Measurements from ENCODE around the gene HOXA3.

The HOXA3 gene

GRCh38 chr7:27154369-27154768 lies 2.0 kb upstream of the HOXA3 start:
- no peak for DNase-seq

DNA sequence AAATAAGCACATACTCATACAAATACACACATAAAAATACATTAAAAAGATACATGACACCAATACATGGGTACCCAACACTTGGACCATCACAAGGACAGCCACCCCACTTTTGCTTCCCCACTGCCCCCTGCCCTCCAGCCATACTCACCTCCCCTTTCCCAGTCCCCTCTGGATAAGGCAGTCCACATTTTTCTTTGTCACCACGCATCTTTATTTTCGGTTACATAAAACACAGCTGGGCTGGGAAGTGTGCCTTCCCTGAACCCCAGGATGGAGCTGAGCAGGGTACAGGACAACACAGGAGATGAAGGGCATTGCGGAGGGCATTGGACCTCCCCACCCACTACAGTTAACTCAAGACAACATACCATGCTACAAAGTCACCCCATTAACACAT lies 1.1 kb upstream of the HOXA3 start:
- no peak for DNase-seq

DNA sequence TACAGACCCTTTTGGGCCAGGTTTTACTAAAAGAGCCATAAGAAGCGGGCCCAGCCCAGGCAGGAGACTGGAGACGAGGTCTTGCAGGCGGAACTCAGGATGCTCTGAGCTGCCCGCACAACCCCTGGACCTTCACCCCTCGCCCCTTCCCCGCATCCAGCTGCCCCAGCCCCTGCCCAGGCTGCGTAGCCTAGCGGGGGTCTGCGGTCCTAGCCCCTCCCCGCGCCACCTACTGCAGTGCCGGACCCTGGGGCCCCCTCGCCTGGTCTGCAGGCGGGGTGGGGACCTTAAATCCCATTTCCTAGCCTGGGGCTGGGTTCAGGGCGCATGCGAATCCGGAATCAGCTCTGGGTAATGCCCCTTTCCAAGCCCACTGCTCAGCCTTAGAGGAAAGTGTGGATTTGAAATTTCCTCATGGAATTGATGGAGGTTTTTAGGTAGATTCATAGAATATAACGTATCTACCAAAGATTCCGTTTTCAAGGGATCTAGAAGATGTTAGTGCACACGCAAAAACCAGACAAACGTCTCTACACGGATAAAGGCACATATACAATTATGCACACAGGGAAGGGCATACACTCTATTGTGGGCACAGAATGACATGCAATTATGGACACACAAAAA lies 546 bp upstream of the HOXA3 start:
- DNase-seq, result no peak

GRCh38 chr7:27151341-27151930 lies 947 bp downstream of the HOXA3 start:
- peak; percentile 37 for DNase-seq

GRCh38 chr7:27150568-27151340 lies 1.6 kb downstream of the HOXA3 start:
- DNase-seq, result peak; percentile 79

DNA sequence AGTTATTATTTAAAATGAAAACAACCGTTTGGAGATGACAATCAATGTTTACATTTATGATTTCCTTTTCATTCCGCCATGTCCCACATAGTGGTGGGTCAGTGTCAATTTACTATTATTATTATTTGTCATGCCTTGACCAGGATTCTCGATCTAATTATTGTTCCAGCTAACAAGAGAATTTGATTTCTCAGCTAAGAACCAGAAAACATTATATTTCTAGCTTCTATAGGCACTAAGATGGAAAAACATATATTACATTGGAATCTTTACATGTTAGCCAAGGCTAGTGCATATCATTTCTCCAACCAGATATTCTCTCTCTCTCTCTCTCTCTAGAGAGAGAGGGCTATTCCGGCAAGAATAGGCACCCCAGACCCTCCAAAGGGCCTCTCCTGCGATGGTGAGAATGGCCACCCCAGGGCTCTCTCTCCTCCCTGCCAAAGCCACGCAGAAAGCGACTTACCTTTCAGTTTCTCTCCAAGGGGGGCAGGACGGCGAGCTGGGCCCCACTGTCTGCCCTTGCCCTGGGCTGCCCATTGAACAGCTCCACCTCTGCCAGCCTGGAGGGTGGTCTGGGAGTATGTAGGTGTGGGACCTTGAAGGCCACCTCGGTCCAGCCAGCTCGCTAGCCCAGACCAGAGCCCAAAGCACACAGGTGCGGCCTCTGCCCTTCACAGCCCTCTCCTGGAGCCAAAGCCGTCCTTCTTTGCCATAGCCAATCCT lies 2.4 kb downstream of the HOXA3 start:
- no peak for DNase-seq

DNA sequence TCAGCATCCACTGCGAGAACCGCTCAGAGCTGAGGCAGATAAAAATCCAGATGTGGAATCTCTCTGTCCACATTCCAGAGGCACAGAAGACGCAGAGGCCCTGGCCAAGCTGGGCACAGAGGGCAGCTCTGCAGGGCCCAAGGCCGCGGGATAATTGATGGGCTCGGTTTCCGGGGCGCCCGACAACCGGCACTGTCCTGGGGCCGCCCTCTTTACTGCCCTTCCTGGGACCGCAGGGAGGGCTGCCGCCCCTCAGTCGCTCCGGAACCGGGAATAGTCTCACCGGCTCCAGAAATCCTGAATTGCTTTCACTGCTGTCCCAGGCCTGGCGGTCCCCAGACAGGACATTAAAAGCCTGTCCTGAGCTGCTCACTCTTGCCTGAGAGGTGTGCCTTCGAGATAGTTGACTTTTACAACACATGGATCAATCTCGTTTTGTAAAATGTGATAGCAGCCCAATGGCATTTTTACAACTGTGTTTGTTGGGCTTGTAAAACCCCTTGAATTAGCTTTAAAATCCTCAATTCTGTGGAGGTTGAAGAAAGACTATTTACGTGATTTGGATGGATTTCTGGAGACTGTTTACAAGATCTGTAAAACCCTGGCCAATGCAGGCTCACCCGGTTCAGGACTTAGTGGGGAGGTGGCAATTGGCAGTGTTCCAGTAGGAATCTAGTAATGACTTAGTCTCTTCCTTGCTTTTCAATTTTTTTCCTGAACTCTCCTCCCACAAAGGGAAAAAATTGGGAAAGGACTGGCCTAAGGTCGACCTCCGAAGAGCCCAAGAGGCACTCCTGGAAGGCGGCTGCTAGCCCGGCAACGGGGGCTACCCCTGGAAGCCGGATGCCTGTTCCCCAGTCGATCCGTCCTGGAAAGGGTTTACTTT lies 3.4 kb downstream of the HOXA3 start:
- DNase-seq, result peak; percentile 20

DNA sequence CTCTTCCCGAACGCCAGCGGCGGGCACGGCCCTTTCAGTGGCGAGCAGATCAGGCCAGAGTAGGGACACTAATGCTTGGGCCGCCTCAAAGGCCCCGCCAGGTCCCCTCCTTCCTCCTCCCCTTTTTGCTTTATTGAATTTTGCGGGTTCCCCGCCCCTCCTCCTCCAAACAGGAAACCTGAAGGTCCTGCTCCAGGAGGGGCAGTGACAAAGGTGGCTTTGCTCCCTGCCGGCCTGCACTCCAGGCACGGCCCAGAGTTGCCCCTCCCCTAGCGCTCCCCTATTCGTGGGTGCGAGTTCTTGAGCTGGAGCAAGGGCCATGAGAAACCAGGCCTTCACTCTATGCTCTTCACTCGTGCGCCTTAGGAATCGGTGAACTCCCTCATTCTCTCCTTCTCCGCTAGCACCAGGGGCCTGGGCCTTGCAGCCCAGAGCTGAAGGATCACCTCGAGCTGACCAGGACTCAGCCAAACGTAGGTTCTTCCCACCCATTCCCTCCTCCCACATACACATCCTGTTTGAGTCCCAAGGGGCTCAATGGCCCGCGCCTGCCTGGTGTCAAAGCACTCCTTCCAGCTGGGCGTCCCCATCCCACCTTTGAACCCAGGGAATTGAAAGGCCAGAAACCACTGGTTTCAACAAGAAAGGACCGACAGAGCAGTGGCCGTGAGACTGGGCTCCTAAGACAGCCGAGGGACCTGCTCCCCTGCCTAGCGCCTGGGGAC lies 4.2 kb downstream of the HOXA3 start:
- DNase-seq, result peak; percentile 32

DNA sequence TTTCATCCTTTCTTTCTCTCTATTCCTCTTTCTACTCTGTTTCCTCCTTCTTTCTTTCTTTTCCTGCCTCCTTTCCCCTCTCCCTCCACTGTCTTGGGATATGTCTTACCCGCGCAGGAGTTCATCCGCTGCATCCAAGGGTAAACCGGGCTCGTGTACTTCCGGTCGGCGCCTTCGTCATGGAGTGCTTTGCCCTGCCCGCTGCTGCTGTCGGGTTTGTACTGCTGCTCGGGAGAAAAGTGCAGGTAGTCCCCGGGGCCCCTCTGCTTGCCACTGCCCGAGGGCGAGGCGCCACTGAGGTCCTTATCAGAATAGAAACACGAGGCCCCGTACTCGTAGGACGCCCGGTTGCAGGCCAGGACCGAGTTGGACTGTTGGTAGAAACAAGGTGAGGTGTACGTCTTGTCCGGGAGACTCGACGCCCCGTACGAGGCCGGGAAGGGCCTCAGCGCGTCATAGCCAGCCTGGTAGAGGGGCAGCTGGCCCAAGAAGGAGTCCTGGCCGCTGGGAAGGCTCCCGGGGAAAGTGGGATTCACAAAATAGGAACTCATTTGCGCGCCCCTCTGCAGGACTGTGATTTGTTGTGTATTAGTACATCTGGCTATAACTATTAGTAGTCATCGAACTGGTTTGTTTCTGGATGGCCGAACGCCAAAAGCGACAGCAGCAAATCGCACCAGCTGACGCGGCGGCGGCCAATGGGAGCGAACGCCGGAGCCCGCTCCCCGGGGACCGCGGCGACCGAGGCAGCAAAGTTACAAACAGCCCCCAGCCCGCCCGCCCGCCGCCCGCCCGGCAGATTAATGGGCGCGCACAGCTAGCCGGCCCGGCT lies 5.0 kb downstream of the HOXA3 start, which contains the start of gene HOXA6:
TSS of gene HOXA6 (minus strand) at position 576 of the 832 bp plus-strand sequence. CDS start at position 551, 25 bp downstream.
- no peak for DNase-seq

- no peak for DNase-seq
These were observed 5.7 kb downstream of the HOXA3 start for GRCh38 chr7:27146491-27147198.

- DNase-seq, result no peak
These were observed 6.4 kb downstream of the HOXA3 start for GRCh38 chr7:27145914-27146412.

- no peak for DNase-seq
These were observed 7.0 kb downstream of the HOXA3 start for GRCh38 chr7:27145165-27145913.

GRCh38 chr7:27144781-27145164 lies 7.6 kb downstream of the HOXA3 start:
- no peak for DNase-seq

DNA sequence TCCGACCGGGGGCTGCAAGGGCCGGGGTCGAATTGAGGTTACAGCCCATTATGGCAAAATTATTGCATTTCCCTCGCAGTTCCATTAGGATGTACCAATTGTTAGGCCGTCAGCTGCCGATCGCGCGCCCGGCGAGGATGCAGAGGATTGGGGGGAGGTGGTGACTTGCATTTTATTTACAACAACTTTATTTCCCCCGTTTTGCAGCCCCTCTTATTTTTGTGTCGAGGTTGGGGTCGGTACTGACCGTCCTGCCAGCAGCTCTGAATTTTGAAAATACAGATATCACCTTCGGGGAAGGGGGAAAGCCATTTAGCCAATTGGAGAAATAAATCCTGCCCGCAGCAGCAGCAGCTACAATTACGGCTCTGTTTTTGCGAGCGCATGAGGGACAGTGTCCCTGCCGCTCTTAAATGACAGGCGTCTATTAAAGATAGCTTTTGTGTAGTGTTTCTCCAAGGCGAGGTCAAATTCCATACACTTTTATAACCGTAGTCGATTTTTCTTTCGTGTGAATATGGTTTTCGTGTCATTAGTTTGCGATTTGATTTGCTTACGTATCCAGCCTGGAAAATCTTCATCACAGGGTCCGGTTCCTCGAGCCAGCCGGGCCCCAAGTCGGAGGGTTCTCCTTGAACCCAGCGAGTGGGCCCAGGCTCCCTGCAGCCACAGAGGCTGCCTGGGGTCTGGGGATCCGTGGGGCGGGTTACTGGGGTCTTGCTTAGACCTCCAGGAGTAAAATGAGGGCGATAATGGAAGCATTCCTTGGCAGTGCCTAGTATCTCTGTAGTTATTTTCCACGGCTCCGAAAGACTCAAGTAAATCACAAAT lies 8.2 kb downstream of the HOXA3 start:
- no peak for DNase-seq

DNA sequence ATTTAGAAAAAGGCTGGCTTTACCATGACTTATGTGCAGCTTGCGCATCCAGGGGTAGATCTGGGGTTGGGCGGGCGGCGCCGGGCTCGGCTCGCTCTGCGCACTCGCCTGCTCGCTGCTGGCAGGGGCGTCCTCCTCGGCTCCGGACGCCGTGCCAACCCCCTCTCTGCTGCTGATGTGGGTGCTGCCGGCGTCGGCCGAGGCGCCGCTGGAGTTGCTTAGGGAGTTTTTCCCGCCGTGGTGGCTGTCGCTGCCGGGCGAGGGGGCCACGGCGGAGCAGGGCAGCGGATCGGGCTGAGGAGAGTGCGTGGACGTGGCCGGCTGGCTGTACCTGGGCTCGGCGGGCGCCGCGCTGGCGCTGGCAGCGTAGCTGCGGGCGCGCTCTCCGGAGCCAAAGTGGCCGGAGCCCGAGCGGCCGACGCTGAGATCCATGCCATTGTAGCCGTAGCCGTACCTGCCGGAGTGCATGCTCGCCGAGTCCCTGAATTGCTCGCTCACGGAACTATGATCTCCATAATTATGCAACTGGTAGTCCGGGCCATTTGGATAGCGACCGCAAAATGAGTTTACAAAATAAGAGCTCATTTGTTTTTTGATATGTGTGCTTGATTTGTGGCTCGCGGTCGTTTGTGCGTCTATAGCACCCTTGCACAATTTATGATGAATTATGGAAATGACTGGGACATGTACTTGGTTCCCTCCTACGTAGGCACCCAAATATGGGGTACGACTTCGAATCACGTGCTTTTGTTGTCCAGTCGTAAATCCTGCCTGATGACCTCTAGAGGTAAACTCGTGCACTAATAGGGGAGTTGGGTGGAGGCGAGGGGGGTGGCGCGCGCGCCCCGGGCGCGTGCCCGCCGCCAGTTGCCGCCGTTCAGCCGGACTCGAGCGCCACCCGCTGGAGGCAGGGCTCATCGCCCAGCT lies 9.1 kb downstream of the HOXA3 start, which contains the start of gene HOXA5:
TSS of gene HOXA5 (minus strand) at position 659 of the 927 bp plus-strand sequence. CDS start at position 585, 74 bp downstream.
- DNase-seq, result peak; percentile 72

GRCh38 chr7:27142580-27143022 lies 9.8 kb downstream of the HOXA3 start:
- no peak for DNase-seq

Measured in DMS79 (cell line).